BJ (cell line): Measurements from ENCODE around the gene DPP6. TPM values are rescaled to one million over a fixed set of nuclear protein-coding genes. Genes with fewer than 3 reads are reported as not detected.

Experiments used
- CTCF ChIA-PET: fragments of 350-600 bp; formaldehyde crosslinking; extraction: SDS; loops from one replicate; lab custom pipeline; 2021; ENCODE audit warnings: antibody characterized with exemption, inconsistent platforms; lab: Yijun Ruan, JAX
- POLR2A ChIA-PET: fragments of 300-600 bp; sonication (Branson Sonifier 250); formaldehyde crosslinking; extraction: SDS; loops from one replicate; lab custom pipeline; 2021; ENCODE audit warnings: antibody characterized with exemption; lab: Charles Lee
- DNase-seq: peaks from one replicate; pipeline ENCODE4 v3.0.0-alpha.2; 2011; ENCODE audit warnings: low read depth
- H3K27me3 ChIP-seq: 2 replicates; pipeline ENCODE4 v1.6.0; 2011; ENCODE audit warnings: low read length; ENCODE audit not compliant: control insufficient read depth, insufficient read depth
- H3K36me3 ChIP-seq: 2 replicates; pipeline ENCODE4 v1.5.1; 2011; ENCODE audit warnings: low read length; ENCODE audit not compliant: control insufficient read depth, insufficient read depth
- H3K4me3 ChIP-seq: 2 replicates; pipeline ENCODE4 v1.5.1; 2011; ENCODE audit warnings: low read depth, mild to moderate bottlenecking, control low read depth, low read length
- polyA plus RNA-seq: library from polyadenylated mRNA; depleted of rRNA; stranded (reverse); fragments of >200 nt; gene quantifications from 2 replicates; pipeline ENCODE4 v1.2.3, GENCODE V29; 2011
- TF ChIP-seq, protein P1 (sequence below): IDR thresholded peaks from 2 replicates; pipeline ENCODE4 v1.5.1; 2011; ENCODE audit warnings: low read depth, mild to moderate bottlenecking, control low read depth, inconsistent platforms, low read length, moderate library complexity; ENCODE audit not compliant: insufficient read depth

Gene DPP6
- polyA plus RNA-seq, 1 experiment = not detected

DNA sequence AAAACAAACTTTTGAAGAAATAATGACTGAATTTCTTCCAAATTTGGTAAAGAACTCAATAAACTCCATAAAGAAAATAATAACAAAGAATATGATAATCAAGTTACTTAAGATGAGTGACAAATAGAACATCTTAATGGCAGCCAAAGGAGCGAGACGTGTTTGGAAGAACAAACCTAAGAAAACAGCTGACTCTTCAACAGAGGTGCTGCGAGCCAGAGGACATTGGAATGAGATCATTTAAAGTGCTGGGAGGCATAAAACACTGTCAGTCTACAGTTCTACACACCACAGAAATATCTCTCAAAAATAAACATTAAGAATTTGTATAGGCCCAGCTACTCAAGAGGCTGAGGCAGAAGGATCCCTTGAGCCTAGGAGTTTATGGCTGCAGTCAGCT, 507.3 kb downstream of the DPP6 start:
- DNase-seq = no peak
- ChIA-PET CTCF (no interaction called here), POLR2A (no interaction called here)
- TF ChIP-seq, protein P1, sequence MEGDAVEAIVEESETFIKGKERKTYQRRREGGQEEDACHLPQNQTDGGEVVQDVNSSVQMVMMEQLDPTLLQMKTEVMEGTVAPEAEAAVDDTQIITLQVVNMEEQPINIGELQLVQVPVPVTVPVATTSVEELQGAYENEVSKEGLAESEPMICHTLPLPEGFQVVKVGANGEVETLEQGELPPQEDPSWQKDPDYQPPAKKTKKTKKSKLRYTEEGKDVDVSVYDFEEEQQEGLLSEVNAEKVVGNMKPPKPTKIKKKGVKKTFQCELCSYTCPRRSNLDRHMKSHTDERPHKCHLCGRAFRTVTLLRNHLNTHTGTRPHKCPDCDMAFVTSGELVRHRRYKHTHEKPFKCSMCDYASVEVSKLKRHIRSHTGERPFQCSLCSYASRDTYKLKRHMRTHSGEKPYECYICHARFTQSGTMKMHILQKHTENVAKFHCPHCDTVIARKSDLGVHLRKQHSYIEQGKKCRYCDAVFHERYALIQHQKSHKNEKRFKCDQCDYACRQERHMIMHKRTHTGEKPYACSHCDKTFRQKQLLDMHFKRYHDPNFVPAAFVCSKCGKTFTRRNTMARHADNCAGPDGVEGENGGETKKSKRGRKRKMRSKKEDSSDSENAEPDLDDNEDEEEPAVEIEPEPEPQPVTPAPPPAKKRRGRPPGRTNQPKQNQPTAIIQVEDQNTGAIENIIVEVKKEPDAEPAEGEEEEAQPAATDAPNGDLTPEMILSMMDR = no peak
- H3K4me3 ChIP-seq = no peak overlapping the region
- H3K36me3 ChIP-seq = no peaks in the 10 kb centered on the region
- H3K27me3 ChIP-seq = no peaks in the 10 kb centered on the region

DNA sequence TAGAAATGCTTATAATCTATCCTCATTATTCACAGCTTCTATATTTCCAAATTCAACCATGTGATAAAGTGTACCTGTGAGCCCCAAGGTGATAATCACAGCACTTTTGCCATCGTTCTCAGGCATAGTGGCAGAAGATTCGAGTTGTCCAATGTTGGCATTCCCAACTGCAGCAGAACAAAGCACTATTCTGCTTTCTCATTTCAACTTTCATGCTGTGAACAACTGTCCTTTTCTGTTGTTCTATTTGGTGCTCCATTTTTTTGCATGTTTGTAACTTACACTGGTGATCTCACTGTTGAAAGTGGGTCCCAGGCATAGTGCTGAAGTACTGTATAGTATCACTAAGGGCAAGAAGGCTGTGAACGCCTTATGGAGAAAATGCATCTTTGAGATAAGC, 512.5 kb downstream of the DPP6 start:
- no peaks in the 10 kb centered on the region for H3K36me3 ChIP-seq
- H3K27me3 ChIP-seq = no peaks in the 10 kb centered on the region
- H3K4me3 ChIP-seq = no peak overlapping the region
- ChIA-PET CTCF (no interaction called here), POLR2A (no interaction called here)
- TF ChIP-seq, protein P1 = no peak
- DNase-seq = no peak

DNA sequence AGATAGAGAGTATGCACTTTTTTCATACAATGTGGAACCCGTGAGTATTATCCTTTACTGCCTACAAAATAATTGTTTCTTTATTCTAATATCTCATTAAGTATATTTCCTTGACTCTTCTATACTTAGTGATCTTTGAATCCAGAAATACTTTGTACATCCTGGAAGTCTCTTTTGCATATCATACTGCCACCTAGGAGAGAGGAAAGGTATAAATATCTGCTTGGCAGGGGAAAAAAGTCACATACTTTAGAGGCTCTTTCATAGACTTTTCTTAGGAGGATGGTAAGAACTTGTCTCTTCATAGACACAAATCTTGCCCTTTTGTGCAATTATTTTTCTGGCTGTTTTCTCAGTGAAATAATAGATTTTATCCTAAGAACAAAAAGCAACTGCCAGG, 514.7 kb downstream of the DPP6 start:
- DNase-seq = no peak
- CTCF ChIA-PET = no interaction called here
- POLR2A ChIA-PET = no interaction called here
- H3K4me3 ChIP-seq = no peak overlapping the region
- H3K36me3 ChIP-seq = no peaks in the 10 kb centered on the region
- H3K27me3 ChIP-seq = no peaks in the 10 kb centered on the region
- TF ChIP-seq, protein P1 = no peak

DNA sequence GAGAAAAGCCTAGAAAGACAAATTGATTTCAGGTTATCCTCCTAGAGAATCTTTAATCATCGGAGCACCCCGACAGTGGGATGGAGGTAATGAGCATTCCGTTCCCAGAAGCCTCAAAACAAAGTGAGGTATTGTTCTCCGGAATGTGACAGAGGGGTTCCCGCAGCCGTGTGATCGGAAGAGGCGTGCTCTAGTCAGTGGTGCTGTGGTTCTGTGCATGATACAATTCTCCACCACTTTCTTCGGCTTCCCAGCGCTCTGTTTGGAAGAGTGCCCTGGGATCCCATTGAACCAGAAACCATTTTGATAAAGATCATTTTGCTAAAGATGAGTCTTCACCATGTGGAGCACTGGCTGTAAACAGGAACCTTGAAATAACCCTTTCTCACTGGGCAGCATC, 516.1 kb downstream of the DPP6 start:
- Histone ChIP-seq H3K4me3 (no peak overlapping the region), H3K27me3 (no peaks in the 10 kb centered on the region), H3K36me3 (no peaks in the 10 kb centered on the region)
- POLR2A ChIA-PET = no interaction called here
- TF ChIP-seq, protein P1 = no peak
- CTCF ChIA-PET = no interaction called here
- DNase-seq = no peak

DNA sequence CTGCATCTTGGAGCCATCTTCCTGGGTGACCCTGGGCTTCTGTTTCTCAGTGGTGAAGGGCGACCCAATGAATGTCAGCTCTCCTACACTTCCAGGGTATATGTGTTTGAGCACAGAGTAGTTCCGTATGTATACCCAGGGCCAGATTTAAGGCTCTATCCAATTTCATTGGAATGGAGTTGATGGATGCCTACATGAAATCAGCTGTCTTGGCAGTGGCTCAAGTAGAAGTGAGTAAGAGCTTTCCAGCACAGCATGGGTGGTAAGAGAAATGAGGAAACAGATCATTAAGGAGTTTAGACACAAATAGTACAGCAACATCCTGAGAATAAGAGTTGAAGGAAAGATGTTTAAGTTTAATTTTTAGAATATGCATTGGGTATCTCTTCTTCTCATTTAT, 517.7 kb downstream of the DPP6 start:
- H3K36me3 ChIP-seq = no peaks in the 10 kb centered on the region
- CTCF ChIA-PET = no interaction called here
- TF ChIP-seq, protein P1 = no peak
- DNase-seq = no peak
- POLR2A ChIA-PET = no interaction called here
- no peaks in the 10 kb centered on the region for H3K27me3 ChIP-seq
- H3K4me3 ChIP-seq = no peak overlapping the region
